MG63 (cell line): ENCODE data around the gene CXCL14. TPM values are rescaled to one million over a fixed set of nuclear protein-coding genes. Genes with fewer than 3 reads are reported as not detected.

Experiments used
- DNase-seq: peaks from one replicate; pipeline ENCODE4 v3.0.0-alpha.2; 2020
- H3K27me3 ChIP-seq: fragments of 250-450 bp; sonication (Bioruptor Pico); 2 replicates; pipeline ENCODE4 v1.5.1; 2020; ENCODE audit warnings: mild to moderate bottlenecking, moderate library complexity
- H3K36me3 ChIP-seq: fragments of 250-450 bp; sonication (Bioruptor Pico); 2 replicates; pipeline ENCODE4 v1.5.1; 2020; ENCODE audit warnings: mild to moderate bottlenecking, moderate library complexity
- H3K4me3 ChIP-seq: fragments of 250-450 bp; sonication (Bioruptor Pico); 2 replicates; pipeline ENCODE4 v1.5.1; 2020; ENCODE audit warnings: mild to moderate bottlenecking, moderate library complexity
- H3K9me3 ChIP-seq: fragments of 250-450 bp; sonication (Bioruptor Pico); 2 replicates; pipeline ENCODE4 v1.5.1; 2020; ENCODE audit warnings: mild to moderate bottlenecking, moderate library complexity
- total RNA-seq: library from RNA; depleted of rRNA; stranded (reverse); fragments of >200 nt; shearing (Covaris generic); gene quantifications from 2 replicates; pipeline ENCODE4 v1.2.3, GENCODE V29; 2014; ENCODE audit warnings: low replicate concordance

CXCL14 gene
- total RNA-seq, 1 experiment from 2014 or later = 0.76 TPM

GRCh38 chr5:135600971-135601381, 22.2 kb upstream of the CXCL14 start:
- H3K27me3 ChIP-seq = peaks cover 20% of the 10 kb centered on the region
- H3K36me3 ChIP-seq = no peaks in the 10 kb centered on the region
- H3K4me3 ChIP-seq = no peak overlapping the region
- no peaks in the 10 kb centered on the region for H3K9me3 ChIP-seq
- no peak for DNase-seq

GRCh38 chr5:135600152-135600570, 21.4 kb upstream of the CXCL14 start:
- no peak for DNase-seq
- no peak overlapping the region for H3K4me3 ChIP-seq
- no peaks in the 10 kb centered on the region for H3K36me3 ChIP-seq
- no peaks in the 10 kb centered on the region for H3K9me3 ChIP-seq
- H3K27me3 ChIP-seq = peaks cover 20% of the 10 kb centered on the region

DNA sequence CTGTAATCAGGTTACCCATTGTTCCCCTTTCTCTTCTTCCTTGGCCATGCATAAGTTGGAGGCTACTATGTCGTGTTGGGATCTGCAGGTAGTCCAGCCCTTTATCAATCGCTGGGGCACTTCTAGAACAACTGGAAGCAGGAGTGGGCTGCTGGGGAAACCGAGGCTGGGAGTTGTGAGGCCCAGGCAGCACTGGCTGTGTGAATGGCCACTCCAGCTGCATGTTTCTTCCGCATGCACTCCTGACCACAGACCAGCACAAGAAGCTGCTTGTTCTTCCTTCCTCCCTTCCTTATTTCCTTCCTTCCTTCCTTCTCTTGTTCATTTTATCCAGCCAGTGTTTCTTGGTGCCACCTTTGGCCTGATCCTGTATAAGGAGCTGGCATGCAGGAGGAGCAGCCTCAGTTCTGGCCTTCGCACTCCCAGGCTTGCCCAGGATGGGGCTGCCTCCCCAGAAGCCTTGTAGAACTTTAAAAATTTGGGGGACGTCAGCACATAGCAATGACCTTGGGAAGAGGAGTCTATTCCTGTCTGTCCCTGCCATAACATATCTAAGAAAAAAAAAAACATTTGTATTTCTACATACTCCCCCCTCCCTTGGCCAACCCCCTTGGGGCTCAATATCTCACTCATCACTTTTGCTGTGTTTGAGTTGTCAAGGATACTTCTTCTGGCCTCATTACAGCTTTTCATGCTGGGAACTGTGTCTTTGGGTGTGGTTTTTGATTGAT, 20.8 kb upstream of the CXCL14 start:
- H3K9me3 ChIP-seq = no peaks in the 10 kb centered on the region
- H3K27me3 ChIP-seq = peaks cover 19% of the 10 kb centered on the region
- H3K4me3 ChIP-seq = no peak overlapping the region
- no peaks in the 10 kb centered on the region for H3K36me3 ChIP-seq
- no peak for DNase-seq

GRCh38 chr5:135598691-135599395, 20.1 kb upstream of the CXCL14 start:
- DNase-seq = no peak
- Histone ChIP-seq H3K27me3 (peaks cover 18% of the 10 kb centered on the region), H3K4me3 (no peak overlapping the region), H3K36me3 (no peaks in the 10 kb centered on the region), H3K9me3 (no peaks in the 10 kb centered on the region)

DNA sequence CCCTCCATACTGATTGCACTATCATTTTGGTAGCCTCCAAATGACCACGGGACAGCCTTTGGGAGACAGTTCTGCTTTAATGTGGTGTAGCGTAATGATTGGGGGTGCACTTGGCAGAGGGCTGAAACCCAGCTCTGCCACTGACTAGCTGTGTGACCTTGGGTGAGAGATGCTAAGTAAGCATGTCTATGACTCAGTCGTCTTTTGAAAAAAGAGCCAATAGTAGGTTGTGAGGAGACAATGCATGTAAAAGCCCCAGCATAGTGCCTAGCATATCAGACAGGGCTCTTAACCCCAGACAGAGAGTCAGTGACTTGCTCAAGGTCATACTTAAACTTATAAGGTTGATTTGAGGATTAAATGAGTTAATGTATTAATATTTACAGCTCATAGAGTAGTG, 18.0 kb upstream of the CXCL14 start:
- no peaks in the 10 kb centered on the region for H3K9me3 ChIP-seq
- DNase-seq = no peak
- peaks cover 23% of the 10 kb centered on the region for H3K27me3 ChIP-seq
- no peaks in the 10 kb centered on the region for H3K36me3 ChIP-seq
- H3K4me3 ChIP-seq = no peak overlapping the region

DNA sequence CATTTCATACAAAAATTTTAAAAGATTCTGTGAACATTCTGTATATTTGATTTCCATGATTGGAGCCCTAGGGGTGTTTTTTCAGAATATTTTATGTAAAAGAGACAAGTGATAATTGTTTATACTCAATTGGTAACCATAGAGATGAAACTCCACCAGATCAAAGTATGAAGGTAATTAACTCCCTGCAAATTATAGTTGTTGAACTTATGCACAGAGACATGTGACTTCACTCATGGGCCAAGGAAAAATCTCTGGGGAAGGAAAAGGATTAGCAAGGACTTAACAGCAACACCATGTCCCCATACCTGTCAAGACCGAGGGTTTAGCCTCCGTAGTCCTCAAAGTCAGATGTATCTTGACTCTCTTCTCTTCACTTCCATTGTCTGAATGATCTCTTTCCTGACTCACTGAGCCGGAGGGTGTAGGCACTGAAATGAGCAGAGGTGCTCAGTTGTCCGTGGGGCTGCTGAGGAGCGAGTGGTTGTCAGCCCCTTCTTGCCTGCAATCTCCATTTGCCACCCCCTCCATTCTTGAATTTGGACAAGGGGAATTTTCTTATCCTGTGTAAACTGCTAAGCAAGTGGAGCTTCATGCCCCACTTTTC, 17.5 kb upstream of the CXCL14 start:
- peaks cover 23% of the 10 kb centered on the region for H3K27me3 ChIP-seq
- no peaks in the 10 kb centered on the region for H3K36me3 ChIP-seq
- no peaks in the 10 kb centered on the region for H3K9me3 ChIP-seq
- H3K4me3 ChIP-seq = no peak overlapping the region
- DNase-seq = no peak

- Histone ChIP-seq H3K4me3 (no peak overlapping the region), H3K36me3 (no peaks in the 10 kb centered on the region), H3K27me3 (peaks cover 23% of the 10 kb centered on the region), H3K9me3 (no peaks in the 10 kb centered on the region)
- no peak for DNase-seq
Measured at GRCh38 chr5:135594416-135594960, 15.7 kb upstream of the CXCL14 start.

- no peak for DNase-seq
Measured at GRCh38 chr5:135593886-135594285, 15.1 kb upstream of the CXCL14 start.

DNA sequence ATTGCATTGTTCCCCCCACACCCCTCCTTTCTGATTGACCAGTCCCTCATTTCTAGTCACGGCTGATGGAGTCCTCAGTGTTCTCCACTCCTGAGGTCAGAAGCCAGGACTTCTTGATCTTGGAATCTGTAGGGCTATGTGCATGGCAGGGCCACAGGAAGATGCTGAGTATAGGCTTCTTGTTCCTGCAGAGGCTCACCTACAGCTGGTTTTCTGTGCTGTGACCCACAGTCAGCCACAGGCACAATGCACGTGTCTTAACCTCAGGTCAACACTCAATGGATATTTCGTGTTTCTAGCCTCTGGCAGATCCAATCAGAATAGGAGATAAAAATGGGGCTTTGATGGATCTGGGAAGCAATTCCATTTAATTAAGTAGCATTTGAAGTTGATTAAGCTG, 14.3 kb upstream of the CXCL14 start:
- H3K9me3 ChIP-seq = no peaks in the 10 kb centered on the region
- H3K27me3 ChIP-seq = peaks cover 22% of the 10 kb centered on the region
- no peak for DNase-seq
- no peak overlapping the region for H3K4me3 ChIP-seq
- H3K36me3 ChIP-seq = no peaks in the 10 kb centered on the region

More at GRCh38 chr5:135593886-135594285, 15.1 kb upstream of the CXCL14 start:
- H3K36me3 ChIP-seq = no peaks in the 10 kb centered on the region
- no peaks in the 10 kb centered on the region for H3K9me3 ChIP-seq
- no peak overlapping the region for H3K4me3 ChIP-seq
- peaks cover 24% of the 10 kb centered on the region for H3K27me3 ChIP-seq

- no peaks in the 10 kb centered on the region for H3K36me3 ChIP-seq
- no peaks in the 10 kb centered on the region for H3K9me3 ChIP-seq
- H3K27me3 ChIP-seq = peaks cover 20% of the 10 kb centered on the region
- H3K4me3 ChIP-seq = no peak overlapping the region
- no peak for DNase-seq
Measured at GRCh38 chr5:135592312-135593045, 13.7 kb upstream of the CXCL14 start.

GRCh38 chr5:135591277-135591676, 12.5 kb upstream of the CXCL14 start:
- H3K9me3 ChIP-seq = no peaks in the 10 kb centered on the region
- DNase-seq = peak; percentile 43

GRCh38 chr5:135589152-135589551, 10.4 kb upstream of the CXCL14 start:
- no peaks in the 10 kb centered on the region for H3K9me3 ChIP-seq
- DNase-seq = no peak
- H3K4me3 ChIP-seq = no peak overlapping the region

More at GRCh38 chr5:135591277-135591676, 12.5 kb upstream of the CXCL14 start:
- no peak overlapping the region for H3K4me3 ChIP-seq
- no peaks in the 10 kb centered on the region for H3K36me3 ChIP-seq
- peaks cover 25% of the 10 kb centered on the region for H3K27me3 ChIP-seq

GRCh38 chr5:135587721-135588663, 9.2 kb upstream of the CXCL14 start:
- H3K27me3 ChIP-seq = peaks cover 40% of the 10 kb centered on the region
- no peaks in the 10 kb centered on the region for H3K9me3 ChIP-seq
- no peak for DNase-seq
- H3K36me3 ChIP-seq = no peaks in the 10 kb centered on the region
- no peak overlapping the region for H3K4me3 ChIP-seq

More at GRCh38 chr5:135589152-135589551, 10.4 kb upstream of the CXCL14 start:
- peaks cover 33% of the 10 kb centered on the region for H3K27me3 ChIP-seq
- H3K36me3 ChIP-seq = no peaks in the 10 kb centered on the region

- H3K4me3 ChIP-seq = no peak overlapping the region
- H3K36me3 ChIP-seq = no peaks in the 10 kb centered on the region
- DNase-seq = no peak
- peaks cover 67% of the 10 kb centered on the region for H3K27me3 ChIP-seq
- no peaks in the 10 kb centered on the region for H3K9me3 ChIP-seq
Measured at GRCh38 chr5:135584918-135585317, 6.1 kb upstream of the CXCL14 start.

GRCh38 chr5:135584276-135584675, 5.5 kb upstream of the CXCL14 start:
- H3K4me3 ChIP-seq = no peak overlapping the region
- H3K9me3 ChIP-seq = no peaks in the 10 kb centered on the region
- peaks cover 73% of the 10 kb centered on the region for H3K27me3 ChIP-seq
- no peak for DNase-seq
- no peaks in the 10 kb centered on the region for H3K36me3 ChIP-seq
